Chondrocyte (in vitro differentiated cells): ENCODE data around the gene DGKH. TPM values are rescaled to one million over a fixed set of nuclear protein-coding genes. Genes with fewer than 3 reads are reported as not detected.
"Not testable (repeated sequence)": the region's sequence is repeated elsewhere in the genome, so short reads cannot be mapped to it uniquely, and the experiment has no call there.

ENCODE experiments used
- DNase-seq: peaks from one replicate; pipeline ENCODE4 v3.0.0; 2021; ENCODE audit warnings: mixed read lengths, low spot score
- H3K27ac Mint-ChIP-seq: one replicate; pipeline ENCODE4 v1.8.0; 2021; ENCODE audit warnings: mild to moderate bottlenecking, moderate library complexity, mixed read lengths; ENCODE audit not compliant: unreplicated experiment
- H3K27me3 Mint-ChIP-seq: 2 replicates; pipeline ENCODE4 v1.8.0; 2021; ENCODE audit warnings: low read depth, mixed read lengths
- H3K36me3 Mint-ChIP-seq: 2 replicates; pipeline ENCODE4 v1.8.0; 2021; ENCODE audit warnings: low read depth, mixed read lengths
- H3K4me1 Mint-ChIP-seq: 2 replicates; pipeline ENCODE4 v1.8.0; 2021; ENCODE audit warnings: low read depth, mild to moderate bottlenecking, mixed read lengths
- H3K4me3 Mint-ChIP-seq: one replicate; pipeline ENCODE4 v1.8.0; 2021; ENCODE audit warnings: mild to moderate bottlenecking, moderate library complexity, mixed read lengths; ENCODE audit not compliant: unreplicated experiment
- H3K9me3 Mint-ChIP-seq: 2 replicates; pipeline ENCODE4 v1.8.0; 2021; ENCODE audit warnings: low read depth, mixed read lengths
- CTCF ChIP-seq: fragments of 200-600 bp; sonication (generic); IDR thresholded peaks from 2 replicates; pipeline ENCODE4 v1.5.0; 2021; ENCODE audit warnings: antibody characterized with exemption, mild to moderate bottlenecking, moderate library complexity
- total RNA-seq: library from RNA; stranded (reverse); gene quantifications from 3 replicates; pipeline ENCODE4 v1.2.1, GENCODE V29; 2021

DGKH gene
- total RNA-seq, 1 donor from 2014 or later = 14.7 TPM

- no peaks in the 10 kb centered on the region for H3K27me3 Mint-ChIP-seq
- no peaks in the 10 kb centered on the region for H3K4me1 Mint-ChIP-seq
- peaks cover 6% of the 10 kb centered on the region for H3K36me3 Mint-ChIP-seq
- no peak for TF ChIP-seq CTCF
- DNase-seq = no peak
- no peaks in the 10 kb centered on the region for H3K9me3 Mint-ChIP-seq
- H3K4me3 Mint-ChIP-seq = no peak overlapping the region
- no peak overlapping the region for H3K27ac Mint-ChIP-seq
Observed at GRCh38 chr13:42127047-42127446, 78.6 kb downstream of the DGKH start.

GRCh38 chr13:42129033-42129432, 80.6 kb downstream of the DGKH start:
- TF ChIP-seq CTCF = no peak
- no peak for DNase-seq
- Mint-ChIP-seq H3K27me3 (no peaks in the 10 kb centered on the region), H3K4me1 (peaks cover 7% of the 10 kb centered on the region), H3K4me3 (no peak overlapping the region), H3K27ac (no peak overlapping the region), H3K36me3 (peaks cover 6% of the 10 kb centered on the region), H3K9me3 (no peaks in the 10 kb centered on the region)

- H3K4me3 Mint-ChIP-seq = no peak overlapping the region
- no peak overlapping the region for H3K27ac Mint-ChIP-seq
- peaks cover 2% of the 10 kb centered on the region for H3K9me3 Mint-ChIP-seq
- no peaks in the 10 kb centered on the region for H3K27me3 Mint-ChIP-seq
- peaks cover 22% of the 10 kb centered on the region for H3K4me1 Mint-ChIP-seq
- no peak for TF ChIP-seq CTCF
- DNase-seq = no peak
- peaks cover 2% of the 10 kb centered on the region for H3K36me3 Mint-ChIP-seq
Observed at GRCh38 chr13:42136518-42136917, 88.1 kb downstream of the DGKH start.

- no peak for TF ChIP-seq CTCF
- H3K27me3 Mint-ChIP-seq = no peaks in the 10 kb centered on the region
- peaks cover 3% of the 10 kb centered on the region for H3K9me3 Mint-ChIP-seq
- peaks cover 22% of the 10 kb centered on the region for H3K4me1 Mint-ChIP-seq
- peaks cover 3% of the 10 kb centered on the region for H3K36me3 Mint-ChIP-seq
- H3K27ac Mint-ChIP-seq = no peak overlapping the region
- DNase-seq = no peak
- H3K4me3 Mint-ChIP-seq = no peak overlapping the region
Observed at GRCh38 chr13:42137856-42138537, 89.5 kb downstream of the DGKH start.

GRCh38 chr13:42140494-42140893, 92.0 kb downstream of the DGKH start:
- TF ChIP-seq CTCF = no peak

GRCh38 chr13:42141052-42141451, 92.6 kb downstream of the DGKH start:
- not testable (repeated sequence) for H3K4me3 Mint-ChIP-seq, H3K4me1 Mint-ChIP-seq, H3K27ac Mint-ChIP-seq, DNase-seq, H3K36me3 Mint-ChIP-seq, H3K9me3 Mint-ChIP-seq, H3K27me3 Mint-ChIP-seq

More at GRCh38 chr13:42140494-42140893, 92.0 kb downstream of the DGKH start:
- Mint-ChIP-seq H3K4me3 (no peak overlapping the region), H3K27me3 (no peaks in the 10 kb centered on the region), H3K36me3 (peaks cover 3% of the 10 kb centered on the region), H3K27ac (no peak overlapping the region), H3K4me1 (peaks cover 10% of the 10 kb centered on the region), H3K9me3 (peaks cover 3% of the 10 kb centered on the region)
- no peak for DNase-seq
